HCT116 (cell line): ENCODE data around the gene PHYKPL. TPM values are rescaled to one million over a fixed set of nuclear protein-coding genes. Genes with fewer than 3 reads are reported as not detected.

ENCODE experiments used
- ATAC-seq: fragments of 200-7000 bp; cut with Tn5 transposase; 2 replicates; pipeline ENCODE4 v1.9.1; 2020; ENCODE audit warnings: mild to moderate bottlenecking, moderate library complexity
- BruUV-seq: library from RNA; stranded (reverse); fragments of 400-500 nt; replicated peaks from 2 replicates; lab custom pipeline; 2021; lab: Mats Ljungman, UMichigan
- CTCF ChIA-PET: fragments of 300-600 bp; sonication (Branson Sonifier 250); formaldehyde crosslinking; loops from one replicate; lab custom pipeline; 2021; ENCODE audit warnings: antibody characterized with exemption; lab: Charles Lee
- POLR2A ChIA-PET: fragments of 300-600, 350-600 bp; sonication (Branson Sonifier 250); formaldehyde crosslinking; loops from one replicate; lab custom pipeline; 2021; ENCODE audit warnings: antibody characterized with exemption; lab: Charles Lee
- RAD21 ChIA-PET, 2 experiments: fragments of 300-600 bp; sonication (Branson Sonifier 250); formaldehyde crosslinking; loops; one replicate each; lab custom pipeline; 2023; ENCODE audit warnings: low total read pairs in 2 of 2; ENCODE audit not compliant: uncharacterized antibody in 2 of 2, unreplicated experiment in 2 of 2, low non-redundant PET in 1 of 2; lab: Charles Lee
- DNase-seq: peaks from one replicate; pipeline ENCODE4 v3.0.0-alpha.2; 2010; ENCODE audit warnings: low read depth, low spot score
- H2AFZ ChIP-seq: fragments of 200-600 bp; shearing (Covaris generic), sonication (generic); 2 replicates; pipeline ENCODE4 v1.6.1; 2017; ENCODE audit warnings: low read depth, mixed run types, mixed read lengths, antibody characterized with exemption, low read length; ENCODE audit not compliant: poor library complexity, severe bottlenecking
- H3K27ac ChIP-seq: 2 replicates; pipeline ENCODE4 v1.5.1; 2012; ENCODE audit warnings: low read depth, low read length
- H3K27me3 ChIP-seq: fragments of 200-600 bp; sonication (generic); 2 replicates; pipeline ENCODE4 v1.6.1; 2016; ENCODE audit warnings: mixed run types, low read length, mixed read lengths; ENCODE audit not compliant: insufficient read depth
- H3K36me3 ChIP-seq, 2 experiments: fragments of 200-500 bp in 1 of 2; fragments of 200-600 bp in 1 of 2; sonication (Bioruptor generic) in 1 of 2; sonication (generic) in 1 of 2; 2 replicates each; pipeline versions ENCODE4 v1.5.1 to v1.6.1; 2014 to 2016; ENCODE audit warnings: low read length in 2 of 2, inconsistent platforms in 1 of 2, mixed read lengths in 1 of 2, mixed run types in 1 of 2; ENCODE audit not compliant: insufficient read depth in 2 of 2, control insufficient read depth in 1 of 2
- H3K4me1 ChIP-seq, 2 experiments: fragments of 200-600 bp in 1 of 2; sonication (generic) in 1 of 2; 2 replicates each; pipeline versions ENCODE4 v1.5.1 to v1.6.1; 2012 to 2017; ENCODE audit warnings: low read length in 2 of 2, inconsistent platforms in 1 of 2, mild to moderate bottlenecking in 1 of 2, mixed read lengths in 1 of 2, mixed run types in 1 of 2, moderate library complexity in 1 of 2; ENCODE audit not compliant: insufficient read depth in 2 of 2, control insufficient read depth in 1 of 2
- H3K4me2 ChIP-seq: fragments of 200-600 bp; sonication (generic); 2 replicates; pipeline ENCODE4 v1.6.1; 2017; ENCODE audit warnings: mixed run types, low read length, mixed read lengths
- H3K4me3 ChIP-seq, 2 experiments: fragments of 200-600 bp in 1 of 2; sonication (generic) in 1 of 2; replicated peaks in 1 of 2; 2 replicates each; pipeline ENCODE4 v1.5.1; 2011 to 2016; ENCODE audit warnings: low read length in 2 of 2, control low read depth in 1 of 2, low read depth in 1 of 2, mild to moderate bottlenecking in 1 of 2, mixed read lengths in 1 of 2, mixed run types in 1 of 2
- H3K79me2 ChIP-seq: fragments of 200-600 bp; sonication (generic); 2 replicates; pipeline ENCODE4 v1.6.1; 2017; ENCODE audit warnings: mild to moderate bottlenecking, mixed run types, low read length, moderate library complexity, mixed read lengths; ENCODE audit not compliant: insufficient read depth
- H3K9ac ChIP-seq: fragments of 200-600 bp; sonication (generic); 2 replicates; pipeline ENCODE4 v1.6.1; 2016; ENCODE audit warnings: low read length, mixed read lengths
- H3K9me2 ChIP-seq: fragments of 200-600 bp; sonication (generic), shearing (Covaris generic); 2 replicates; pipeline ENCODE4 v1.6.1; 2017; ENCODE audit warnings: mixed run types, mild to moderate bottlenecking, moderate library complexity; ENCODE audit not compliant: insufficient read depth
- H3K9me3 ChIP-seq, 2 experiments: fragments of 200-500 bp in 1 of 2; fragments of 200-600 bp in 1 of 2; sonication (Bioruptor generic) in 1 of 2; sonication (generic) in 1 of 2; 2 replicates each; pipeline ENCODE4 v1.6.1; 2014 to 2017; ENCODE audit warnings: low read length in 2 of 2, mixed read lengths in 2 of 2, inconsistent platforms in 1 of 2, low read depth in 1 of 2, mild to moderate bottlenecking in 1 of 2, mixed run types in 1 of 2, moderate library complexity in 1 of 2; ENCODE audit not compliant: control insufficient read depth in 1 of 2, insufficient read depth in 1 of 2
- H4K20me1 ChIP-seq: fragments of 200-600 bp; sonication (generic), shearing (Covaris generic); 2 replicates; pipeline ENCODE4 v1.6.1; 2017; ENCODE audit warnings: mixed run types, mild to moderate bottlenecking, moderate library complexity; ENCODE audit not compliant: insufficient read depth
- ELF1 ChIP-seq: IDR thresholded peaks from 2 replicates; pipeline ENCODE4 v1.6.1; 2012; ENCODE audit warnings: low read depth, borderline replicate concordance
- EZH2phosphoT487 ChIP-seq: fragments of 200-600 bp; IDR thresholded peaks from 2 replicates; pipeline ENCODE4 v1.6.1; 2018; ENCODE audit warnings: antibody characterized with exemption, borderline replicate concordance
- FOSL1 ChIP-seq: IDR thresholded peaks from 2 replicates; pipeline ENCODE4 v1.6.1; 2012; ENCODE audit warnings: low read depth
- JUND ChIP-seq: IDR thresholded peaks from 2 replicates; pipeline ENCODE4 v1.6.1; 2012
- SP1 ChIP-seq: IDR thresholded peaks from 2 replicates; pipeline ENCODE4 v1.6.1; 2012; ENCODE audit warnings: low read depth
- YY1 ChIP-seq: IDR thresholded peaks from 2 replicates; pipeline ENCODE4 v1.6.1; 2011; ENCODE audit warnings: low read length, low read depth, moderate library complexity, mild to moderate bottlenecking; ENCODE audit not compliant: insufficient replicate concordance; ENCODE audit errors: extremely low read depth
- ZFX ChIP-seq: fragments of 450-650 bp; IDR thresholded peaks from 2 replicates; pipeline ENCODE4 v1.6.1; 2017
- ZNF274 ChIP-seq: fragments of 200-500 bp; sonication (Bioruptor generic); IDR thresholded peaks from 2 replicates; pipeline ENCODE4 v1.6.1; 2014; ENCODE audit warnings: mild to moderate bottlenecking, low read depth, low read length, inconsistent platforms
- intact Hi-C: fragments of 100-400 bp; cut with micrococcal nuclease; formaldehyde crosslinking; loops from 2 replicates; pipeline ENCODE4 v1.10.0; 2022
- total RNA-seq: library from RNA; stranded (reverse); gene quantifications from one replicate; pipeline ENCODE4 v1.2.1, GENCODE V29; 2021; ENCODE audit not compliant: unreplicated experiment

The PHYKPL gene
- total RNA-seq, 1 experiment from 2014 or later, result 57.8 TPM

- Histone ChIP-seq H3K4me1 (no peaks in the 10 kb centered on the region), H3K79me2 (no peaks in the 10 kb centered on the region), H3K27me3 (no peaks in the 10 kb centered on the region), H3K9me3 (no peaks in the 10 kb centered on the region), H3K27ac (no peak overlapping the region)
- intact Hi-C loops, result no loop called here
- RAD21 ChIA-PET, result no interaction called here
- peak; percentile 13; the same call in 1 of the 2 replicates for ATAC-seq
- no peak for TF ChIP-seq SP1
- TF ChIP-seq JUND, result no peak
- no peak for TF ChIP-seq ELF1
- TF ChIP-seq, all 23 proteins: peak for 0
- Histone ChIP-seq H3K9ac (no peak overlapping the region), H3K4me3 (no peak overlapping the region), H4K20me1 (no peaks in the 10 kb centered on the region), H2AFZ (no peak overlapping the region), H3K4me2 (no peak overlapping the region), H3K9me2 (no peaks in the 10 kb centered on the region), H3K36me3 (no peaks in the 10 kb centered on the region)
- CTCF ChIA-PET, result no interaction called here
- no TSS peak for BruUV-seq
- DNase-seq, result no peak
- POLR2A ChIA-PET, result no interaction called here
Measured at GRCh38 chr5:178249191-178249989, 16.8 kb upstream of the PHYKPL start.

GRCh38 chr5:178248750-178249149 is 16.1 kb upstream of the PHYKPL start:
- DNase-seq, result no peak
- Histone ChIP-seq H3K9ac (no peak overlapping the region), H3K27ac (no peak overlapping the region), H3K4me1 (no peaks in the 10 kb centered on the region), H3K9me3 (no peaks in the 10 kb centered on the region), H3K4me3 (no peak overlapping the region), H2AFZ (no peak overlapping the region), H4K20me1 (no peaks in the 10 kb centered on the region), H3K36me3 (no peaks in the 10 kb centered on the region), H3K4me2 (no peak overlapping the region), H3K79me2 (no peaks in the 10 kb centered on the region), H3K9me2 (no peaks in the 10 kb centered on the region), H3K27me3 (no peaks in the 10 kb centered on the region)
- no peak for ATAC-seq
- TF ChIP-seq FOSL1 (no peak), ZFX (no peak), EZH2phosphoT487 (no peak), YY1 (no peak), ZNF274 (no peak)
- RAD21 ChIA-PET, result no interaction called here
- CTCF ChIA-PET, result no interaction called here
- no TSS peak for BruUV-seq
- intact Hi-C loops, result no loop called here
- POLR2A ChIA-PET, result no interaction called here
